ENCODE data around the gene HOXB8.

- TF ChIP-seq EZH2 (IDR thresholded peaks at IDR 0.05; ENCODE audit: borderline replicate concordance, control insufficient read depth, low read depth, low read length) (no peak), JUND (IDR thresholded peaks at IDR 0.05; ENCODE audit: low read depth, low read length) (no peak)
These were observed 47.9 kb downstream of the HOXB8 start for GRCh38 chr17:48567209-48567608.
